Suprapubic skin (tissue), 4 donors: Measurements from ENCODE around the gene FAM200B. TPM values are rescaled to one million over a fixed set of nuclear protein-coding genes. Genes with fewer than 3 reads are reported as not detected.

Experiments
- total RNA-seq, 4 donors: library from RNA; depleted of rRNA; stranded (reverse); fragments of >200 nt; gene quantifications; one replicate each; pipeline ENCODE4 v1.1.0, GENCODE V29; 2016

FAM200B gene
- total RNA-seq, 4 donors from 2014 or later, result 18.6 to 39.0 (median 27.5) TPM

Other genes starting within 250 kb of the FAM200B start
- gene CC2D2A, start 211.9 kb upstream of the FAM200B start, total RNA-seq, result 10 to 100 TPM in 1 of 4 donors, 1 to 10 TPM in 3; 2.8 to 12.5 (median 7.9) TPM
- 100 to 1,000 TPM in 2 of 4 donors, 10 to 100 TPM in 2; 73.2 to 120 (median 93.7) TPM for gene FBXL5, start 26.5 kb upstream of the FAM200B start, total RNA-seq
- gene BST1, start 21.2 kb downstream of the FAM200B start, total RNA-seq, result 1 to 10 TPM; 2.2 to 8.4 (median 4.0) TPM
- gene CD38, start 96.5 kb downstream of the FAM200B start, total RNA-seq, result under 1 TPM; 0.15 to 0.62 (median 0.39) TPM